Neutrophil (primary cell): ENCODE data around the gene SPSB1.

Experiments
- H3K27ac ChIP-seq: fragments of 200-600 bp; sonication (generic); 2 replicates; pipeline ENCODE4 v1.5.1; 2016; ENCODE audit warnings: mild to moderate bottlenecking, moderate library complexity
- H3K27me3 ChIP-seq: fragments of 200-600 bp; sonication (generic); 2 replicates; pipeline ENCODE4 v1.6.0; 2016; ENCODE audit warnings: mild to moderate bottlenecking
- H3K36me3 ChIP-seq: fragments of 200-600 bp; sonication (generic); 2 replicates; pipeline ENCODE4 v1.5.1; 2017
- H3K4me1 ChIP-seq, 2 experiments: fragments of 200-600 bp in 1 of 2; sonication (generic) in 1 of 2; 1 replicate in 1 of 2; 2 replicates in 1 of 2; pipeline versions ENCODE4 v1.5.1 to v1.6.1; 2013 to 2016; ENCODE audit warnings: low read depth in 1 of 2, low read length in 1 of 2, mild to moderate bottlenecking in 1 of 2, moderate library complexity in 1 of 2; ENCODE audit not compliant: control insufficient read depth in 1 of 2, insufficient read depth in 1 of 2
- H3K4me3 ChIP-seq, 2 experiments: fragments of 200-600 bp in 1 of 2; sonication (generic) in 1 of 2; 1 replicate in 1 of 2; 2 replicates in 1 of 2; pipeline ENCODE4 v1.5.1; 2013 to 2016; ENCODE audit warnings: low read depth in 1 of 2, low read length in 1 of 2, mild to moderate bottlenecking in 1 of 2, moderate library complexity in 1 of 2
- H3K9me3 ChIP-seq: fragments of 200-600 bp; sonication (generic); 2 replicates; pipeline ENCODE4 v1.5.1; 2016
- TF ChIP-seq, protein P1 (sequence below): fragments of 200-600 bp; sonication (generic); IDR thresholded peaks from 2 replicates; pipeline ENCODE4 v1.5.1; 2016; ENCODE audit warnings: antibody characterized with exemption

Gene SPSB1

DNA sequence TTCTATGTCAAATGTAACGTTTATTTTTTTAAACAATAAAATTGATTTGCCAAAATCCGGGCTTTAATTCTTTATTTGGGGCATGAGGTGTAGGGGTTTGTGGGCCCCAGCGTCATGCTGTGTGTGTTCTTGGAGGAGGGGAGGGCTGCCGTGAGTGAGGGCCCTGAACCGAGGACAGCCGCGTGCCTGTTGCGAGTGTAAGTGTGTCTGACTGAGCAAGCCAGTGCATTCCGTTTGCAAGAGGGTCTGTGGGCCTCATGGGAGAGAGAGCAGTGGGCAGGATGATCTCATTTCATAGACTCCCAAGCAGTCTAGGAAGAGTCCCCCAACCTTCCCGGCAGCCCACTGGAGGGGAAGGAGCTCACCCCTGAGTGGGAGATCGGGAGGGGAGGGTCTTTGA lies 21.4 kb upstream of the SPSB1 start:
- H3K4me1 ChIP-seq, result peaks cover 9 to 13% of the 10 kb centered on the region in 2 experiments
- no peak overlapping the region for H3K4me3 ChIP-seq
- peaks cover 55% of the 10 kb centered on the region for H3K36me3 ChIP-seq
- no peak overlapping the region for H3K27ac ChIP-seq
- TF ChIP-seq, protein P1, sequence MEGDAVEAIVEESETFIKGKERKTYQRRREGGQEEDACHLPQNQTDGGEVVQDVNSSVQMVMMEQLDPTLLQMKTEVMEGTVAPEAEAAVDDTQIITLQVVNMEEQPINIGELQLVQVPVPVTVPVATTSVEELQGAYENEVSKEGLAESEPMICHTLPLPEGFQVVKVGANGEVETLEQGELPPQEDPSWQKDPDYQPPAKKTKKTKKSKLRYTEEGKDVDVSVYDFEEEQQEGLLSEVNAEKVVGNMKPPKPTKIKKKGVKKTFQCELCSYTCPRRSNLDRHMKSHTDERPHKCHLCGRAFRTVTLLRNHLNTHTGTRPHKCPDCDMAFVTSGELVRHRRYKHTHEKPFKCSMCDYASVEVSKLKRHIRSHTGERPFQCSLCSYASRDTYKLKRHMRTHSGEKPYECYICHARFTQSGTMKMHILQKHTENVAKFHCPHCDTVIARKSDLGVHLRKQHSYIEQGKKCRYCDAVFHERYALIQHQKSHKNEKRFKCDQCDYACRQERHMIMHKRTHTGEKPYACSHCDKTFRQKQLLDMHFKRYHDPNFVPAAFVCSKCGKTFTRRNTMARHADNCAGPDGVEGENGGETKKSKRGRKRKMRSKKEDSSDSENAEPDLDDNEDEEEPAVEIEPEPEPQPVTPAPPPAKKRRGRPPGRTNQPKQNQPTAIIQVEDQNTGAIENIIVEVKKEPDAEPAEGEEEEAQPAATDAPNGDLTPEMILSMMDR, result no peak
- no peaks in the 10 kb centered on the region for H3K27me3 ChIP-seq
- H3K9me3 ChIP-seq, result no peaks in the 10 kb centered on the region

GRCh38 chr1:9271861-9272595 lies 20.7 kb upstream of the SPSB1 start:
- no peak overlapping the region for H3K27ac ChIP-seq
- no peaks in the 10 kb centered on the region for H3K9me3 ChIP-seq
- peaks cover 48% of the 10 kb centered on the region for H3K36me3 ChIP-seq
- H3K4me3 ChIP-seq, result no peak overlapping the region
- H3K27me3 ChIP-seq, result no peaks in the 10 kb centered on the region
- H3K4me1 ChIP-seq, result peaks cover 9 to 13% of the 10 kb centered on the region in 2 experiments
- TF ChIP-seq, protein P1, result no peak

- Histone ChIP-seq H3K4me3 (no peak overlapping the region), H3K27me3 (no peaks in the 10 kb centered on the region), H3K36me3 (peaks cover 38% of the 10 kb centered on the region), H3K4me1 (peaks cover 13 to 18% of the 10 kb centered on the region in 2 experiments), H3K27ac (no peak overlapping the region), H3K9me3 (no peaks in the 10 kb centered on the region)
- TF ChIP-seq, protein P1, result no peak
These were observed 19.5 kb upstream of the SPSB1 start for GRCh38 chr1:9273177-9273576.

DNA sequence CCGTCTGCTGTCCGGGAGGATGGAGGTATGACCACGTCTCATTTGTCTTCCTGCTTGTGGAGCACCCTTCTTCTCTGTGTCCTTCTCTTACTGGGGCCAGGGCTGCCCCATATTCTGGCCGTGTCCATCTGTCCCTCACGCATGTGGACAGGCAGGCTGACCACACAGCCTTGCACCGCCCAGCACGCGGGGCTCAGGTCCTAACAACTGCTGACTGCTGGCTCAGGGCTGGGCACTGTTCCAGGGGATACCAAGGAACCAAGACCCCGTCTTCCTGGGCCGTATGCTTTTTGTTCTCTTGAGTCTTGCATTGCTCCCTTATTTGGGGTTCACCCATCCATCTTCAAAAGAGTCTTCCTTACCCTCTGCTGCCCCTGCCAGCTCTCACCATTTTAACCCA lies 17.5 kb upstream of the SPSB1 start:
- Histone ChIP-seq H3K4me3 (no peak overlapping the region), H3K4me1 (peaks cover 33 to 38% of the 10 kb centered on the region in 2 experiments), H3K27ac (no peak overlapping the region), H3K27me3 (no peaks in the 10 kb centered on the region), H3K9me3 (no peaks in the 10 kb centered on the region), H3K36me3 (peaks cover 18% of the 10 kb centered on the region)
- TF ChIP-seq, protein P1, result no peak

- Histone ChIP-seq H3K4me3 (no peak overlapping the region), H3K9me3 (no peaks in the 10 kb centered on the region), H3K27me3 (peaks cover 2% of the 10 kb centered on the region), H3K27ac (no peak overlapping the region), H3K36me3 (peaks cover 14% of the 10 kb centered on the region), H3K4me1 (peaks cover 36 to 40% of the 10 kb centered on the region in 2 experiments)
- TF ChIP-seq, protein P1, result no peak
These were observed 17.1 kb upstream of the SPSB1 start for GRCh38 chr1:9275567-9276034.
